Left cardiac atrium (tissue), 4 donors: ENCODE results near the gene CCDC60. TPM values are rescaled to one million over a fixed set of nuclear protein-coding genes. Genes with fewer than 3 reads are reported as not detected.

Experiments used
- ATAC-seq, 2 donors: fragments of 200-7000 bp; cut with Tn5 transposase; one replicate each; pipeline ENCODE4 v1.9.1; 2020; ENCODE audit warnings: mild to moderate bottlenecking in 2 of 2, moderate library complexity in 2 of 2
- DNase-seq: peaks from one replicate; pipeline ENCODE4 v3.0.0-alpha.2; 2020
- intact Hi-C, 2 donors: fragments of 100-400 bp; cut with DNase I; formaldehyde crosslinking; loops; one replicate each; pipeline versions ENCODE4 v1.14.1 to v1.15.1; 2022 to 2023
- total RNA-seq, 2 donors: library from RNA; stranded (reverse); fragmentation: NEBNext Ultra II Directional; extraction: Animal tissue kit (Norgen Biotek cat#: 25700); gene quantifications; one replicate each; pipeline ENCODE4 v1.2.1, GENCODE V29; 2021
- donor health status: DM: no; HTN: yes; CAD: no.
- donor health status: DM: no; HTN: yes; CAD: no; lungs with severe emphysema.
- donor health status: DM: yes; HTN: yes; CAD: no.
- donor health status: Dilated cardiomyopathy.

CCDC60 gene
- total RNA-seq, 2 donors from 2014 or later = not detected

DNA sequence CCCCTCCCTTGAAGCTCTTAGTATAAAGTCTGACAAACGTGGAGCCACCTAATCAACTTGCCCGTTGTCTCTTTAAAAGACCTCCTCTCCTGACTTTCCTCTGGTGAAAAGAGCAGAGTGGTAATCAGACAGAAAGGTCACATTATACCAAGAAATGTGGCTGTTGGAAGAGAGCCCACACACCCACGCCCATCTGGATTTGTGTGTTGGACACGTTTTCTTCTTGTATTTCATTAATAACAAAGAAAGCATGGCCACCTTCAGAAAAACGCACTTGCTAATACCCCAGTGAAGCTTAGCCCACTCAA lies 41.3 kb downstream of the CCDC60 start:
- intact Hi-C loops = no loop called here
- no peak for DNase-seq
- no peak for ATAC-seq

DNA sequence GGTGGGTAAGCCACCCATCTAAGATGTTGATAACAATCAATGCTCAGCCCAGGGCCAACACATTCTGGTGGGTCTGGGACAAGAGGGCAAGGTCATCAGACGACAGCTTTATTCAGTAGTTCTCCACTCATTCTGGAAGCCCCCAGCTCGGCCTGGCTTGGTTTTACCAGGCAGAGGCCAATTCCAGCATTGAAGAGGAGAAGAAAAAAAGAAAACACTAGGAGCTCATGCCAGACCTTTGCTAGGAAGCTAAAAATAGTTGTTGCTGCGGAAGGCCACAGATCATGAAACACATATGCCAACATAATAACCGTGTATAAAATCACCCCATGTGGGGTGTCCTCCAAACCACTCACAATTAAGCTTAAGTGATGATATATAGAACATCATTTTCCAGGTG lies 44.4 kb downstream of the CCDC60 start:
- DNase-seq (no peak), ATAC-seq (peak in 1 of 2 donors; percentile 46)
- intact Hi-C loops = no loop called here

DNA sequence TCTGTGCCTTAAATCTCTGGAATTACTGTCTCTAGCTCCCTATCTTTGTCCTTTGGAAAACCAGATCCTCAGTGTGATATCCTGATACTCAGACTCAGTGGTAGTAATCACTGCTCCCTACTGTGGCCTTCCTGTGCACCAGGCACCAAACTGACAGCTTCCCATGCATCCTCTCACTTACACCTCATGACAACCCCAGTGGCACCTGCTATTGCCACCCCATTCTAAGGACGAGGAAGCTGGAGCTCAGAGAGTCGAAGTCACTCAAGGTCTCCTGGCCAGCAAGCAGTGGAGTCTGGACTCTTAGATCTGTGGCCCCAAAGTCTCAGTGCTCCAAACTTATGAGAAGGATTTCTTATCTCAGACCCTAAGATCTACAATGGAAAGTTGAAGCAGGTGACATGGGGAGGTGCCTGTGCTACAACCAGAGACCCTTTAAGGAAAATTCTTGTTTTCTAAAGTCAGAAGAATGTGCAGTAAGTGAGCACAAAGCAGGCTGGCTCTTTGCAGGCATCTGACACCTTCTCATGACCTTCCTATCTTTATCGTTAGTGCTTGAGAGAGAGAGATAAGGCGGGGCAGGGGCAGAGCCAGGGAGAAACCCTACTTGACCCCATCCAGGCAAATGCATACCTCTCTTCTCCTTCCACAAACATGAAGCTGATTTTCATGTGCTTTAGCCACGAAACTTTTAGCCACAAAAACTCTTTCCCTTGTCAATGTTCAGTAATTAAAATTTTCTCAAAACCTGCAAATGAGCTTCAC lies 47.1 kb downstream of the CCDC60 start:
- intact Hi-C loops = no loop called here
- no peak for DNase-seq
- peak; percentile 77 to 78 for ATAC-seq

DNA sequence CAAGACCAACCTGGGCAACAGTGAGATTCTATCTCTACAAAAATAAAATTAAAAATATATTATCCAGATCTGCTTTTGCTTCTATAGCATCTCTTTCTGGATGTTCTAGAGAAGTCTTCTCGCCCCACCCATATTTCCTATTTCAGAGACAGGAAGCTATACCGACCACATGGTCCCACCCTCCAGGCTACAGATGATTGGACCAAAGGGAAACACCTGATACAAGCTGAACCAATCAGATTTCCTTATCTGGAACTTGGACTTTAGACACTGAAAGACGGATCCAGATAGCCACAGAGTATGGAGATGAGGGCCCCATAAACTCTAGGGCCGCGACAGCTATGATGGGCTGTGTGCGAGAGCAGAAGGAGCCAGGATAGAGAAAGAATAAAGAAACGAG lies 48.7 kb downstream of the CCDC60 start:
- DNase-seq (no peak), ATAC-seq (no peak)
- intact Hi-C loops = no loop called here

DNA sequence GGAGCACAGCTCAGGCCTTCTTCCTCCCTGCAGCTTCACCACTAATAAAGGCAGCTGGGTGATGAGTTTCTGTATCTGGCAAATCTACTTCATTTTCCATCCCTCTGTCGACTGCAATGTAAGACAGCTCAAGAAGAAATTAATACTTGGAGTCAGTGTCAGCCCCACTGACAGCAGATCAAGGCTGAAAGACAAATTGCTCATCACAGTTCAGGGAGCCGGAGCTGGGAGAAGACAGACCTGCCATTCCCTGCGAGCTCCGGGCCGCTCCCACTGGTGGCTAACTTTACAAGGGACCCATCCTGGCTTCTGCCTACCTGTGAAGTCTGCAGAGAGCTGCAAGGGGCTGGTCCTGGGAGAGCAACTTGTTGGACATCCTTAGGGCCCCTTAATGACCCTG lies 49.8 kb downstream of the CCDC60 start:
- ATAC-seq (no peak), DNase-seq (no peak)
- intact Hi-C loops = no loop called here

DNA sequence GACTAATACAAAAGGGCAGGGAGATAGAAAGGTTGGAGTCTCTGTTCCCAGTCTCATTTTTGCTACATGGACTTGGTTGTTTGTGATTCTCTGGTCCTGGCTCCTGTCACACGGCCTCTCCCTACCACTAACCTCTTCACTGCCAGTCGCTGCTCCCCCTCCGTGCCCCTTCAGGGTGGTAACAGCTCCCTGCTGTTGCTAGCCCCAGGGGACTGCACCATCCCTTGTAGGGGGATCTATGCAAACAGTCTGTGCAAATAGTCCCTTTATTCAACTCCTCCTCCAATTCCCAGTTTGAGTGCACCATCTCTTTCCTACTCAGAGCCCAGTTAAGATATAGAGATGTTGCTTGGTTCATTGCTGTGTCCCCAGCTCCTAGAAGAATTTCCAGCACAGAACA lies 51.1 kb downstream of the CCDC60 start:
- intact Hi-C loops = no loop called here
- ATAC-seq = no peak
- no peak for DNase-seq

DNA sequence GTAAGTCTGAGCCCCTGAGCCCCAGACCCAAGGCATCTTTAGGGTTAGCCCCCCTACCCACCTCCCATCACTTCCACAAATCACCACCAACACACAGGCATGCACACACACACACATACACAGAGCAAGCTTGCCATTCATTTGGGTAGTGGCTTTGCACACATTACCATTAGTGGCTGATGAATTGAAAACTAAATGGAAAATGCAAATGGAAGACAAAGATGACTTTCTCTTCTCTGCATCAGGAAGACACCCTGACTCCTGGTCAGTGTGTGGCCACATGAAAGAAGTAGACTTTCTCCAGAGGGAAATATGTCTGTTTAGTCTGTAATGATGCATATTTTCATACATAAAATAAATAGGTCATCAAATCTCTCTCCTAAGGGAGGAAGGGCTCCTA lies 55.2 kb downstream of the CCDC60 start:
- no peak for DNase-seq
- intact Hi-C loops = no loop called here
- ATAC-seq = no peak

DNA sequence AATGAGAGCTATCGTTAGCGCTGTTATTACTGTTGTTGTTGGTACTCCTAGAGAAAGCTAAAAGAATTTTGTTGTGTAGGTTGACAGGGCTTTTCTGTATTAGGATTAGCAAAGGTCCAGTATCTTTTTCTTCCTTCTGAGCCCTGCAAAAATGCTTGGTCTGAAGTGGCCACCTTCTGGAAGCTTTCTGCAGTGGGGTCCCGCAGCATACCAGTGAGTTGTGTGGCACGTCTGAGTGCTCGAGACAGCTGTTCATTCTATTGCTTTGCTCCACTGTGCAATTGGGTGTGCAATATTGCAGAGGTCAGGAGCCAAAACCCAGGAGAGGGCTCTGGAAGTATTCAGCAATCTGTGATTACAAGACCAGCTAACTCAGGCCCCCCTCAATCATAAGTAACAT lies 57.1 kb downstream of the CCDC60 start:
- intact Hi-C loops = no loop called here
- DNase-seq (no peak), ATAC-seq (no peak)

DNA sequence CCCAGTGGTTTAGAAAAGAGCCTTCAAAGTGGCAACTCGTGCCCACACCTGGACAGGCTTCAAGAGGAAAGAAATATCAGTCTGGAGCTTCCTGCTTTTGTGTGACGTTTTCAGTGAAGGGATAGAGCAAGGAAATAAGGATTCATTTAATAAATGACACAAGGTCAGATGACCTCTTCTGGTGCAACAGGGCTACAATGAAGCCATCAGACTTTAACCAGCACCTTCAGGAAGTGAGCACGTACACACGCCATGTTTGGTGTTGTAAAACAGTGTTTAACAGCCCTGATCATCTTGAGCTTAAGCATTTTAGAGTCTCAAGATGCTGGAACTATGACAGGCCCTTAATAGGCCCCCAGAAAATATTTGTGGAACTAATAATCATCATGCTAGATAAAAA lies 59.1 kb downstream of the CCDC60 start:
- no peak for ATAC-seq
- intact Hi-C loops = no loop called here

DNA sequence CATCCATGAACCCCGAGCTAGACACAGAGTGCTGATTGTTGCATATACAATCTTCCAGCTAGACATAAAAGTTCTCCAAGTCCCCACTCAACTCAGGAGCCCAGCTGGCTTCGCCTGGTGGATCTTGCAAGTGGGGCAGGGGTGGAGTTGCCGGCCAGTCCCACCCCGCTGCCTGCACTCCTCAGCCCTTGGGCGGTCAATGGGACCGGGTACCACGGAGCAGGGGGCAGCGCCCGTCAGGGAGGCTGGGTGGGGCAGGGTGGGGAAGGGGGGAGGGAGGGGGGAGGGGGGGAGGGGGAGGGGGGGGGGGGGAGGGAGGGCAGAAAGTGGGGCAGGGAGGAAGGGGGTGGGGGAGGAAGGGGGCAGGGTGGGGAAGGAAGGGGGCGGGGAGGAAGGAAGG lies 63.0 kb downstream of the CCDC60 start:
- ATAC-seq (no peak), DNase-seq (no peak)
- intact Hi-C loops = no loop called here

More for the DNA sequence above, 59.1 kb downstream of the CCDC60 start:
- no peak for DNase-seq

DNA sequence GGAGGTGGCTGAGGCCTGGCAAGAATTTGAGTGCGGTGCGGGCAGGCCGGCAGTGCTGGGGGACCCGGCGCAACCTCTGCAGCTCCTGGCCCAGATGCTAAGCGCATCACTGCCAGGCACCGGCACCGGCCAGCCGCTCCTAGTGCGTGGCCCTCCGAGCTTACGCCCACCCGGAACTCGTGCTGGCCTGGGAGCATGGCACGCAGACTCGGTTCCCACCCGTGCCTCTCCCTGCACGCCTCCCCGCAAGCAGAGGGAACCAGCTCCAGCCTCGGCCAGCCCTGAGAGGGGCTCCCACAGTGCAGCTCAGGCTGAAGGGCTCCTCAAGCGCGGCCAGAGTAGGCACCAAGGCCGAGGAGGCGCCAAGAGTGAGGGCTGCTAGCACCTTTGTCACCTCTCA lies 63.7 kb downstream of the CCDC60 start:
- DNase-seq (no peak), ATAC-seq (no peak)
- intact Hi-C loops = no loop called here

DNA sequence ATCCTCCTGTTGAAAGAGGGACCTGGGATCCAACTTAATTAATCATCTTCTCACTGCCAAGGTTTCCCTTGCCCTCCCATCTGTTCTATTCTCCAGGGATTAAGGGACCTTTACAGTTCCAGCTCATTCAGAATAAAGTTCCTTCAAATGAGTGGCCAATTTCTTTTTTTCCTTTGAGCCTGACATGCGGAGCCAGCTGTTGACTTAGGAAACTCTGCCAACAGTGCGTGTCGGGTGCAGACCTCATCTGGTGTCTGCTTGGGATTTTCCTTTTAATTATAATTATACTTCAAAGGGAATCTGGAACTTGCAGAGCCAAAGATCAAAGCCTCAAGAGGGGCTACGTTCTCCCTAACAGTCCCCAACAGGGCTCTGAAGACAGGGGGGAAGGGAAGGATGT lies 64.8 kb downstream of the CCDC60 start:
- DNase-seq (no peak), ATAC-seq (no peak)
- intact Hi-C loops = no loop called here

DNA sequence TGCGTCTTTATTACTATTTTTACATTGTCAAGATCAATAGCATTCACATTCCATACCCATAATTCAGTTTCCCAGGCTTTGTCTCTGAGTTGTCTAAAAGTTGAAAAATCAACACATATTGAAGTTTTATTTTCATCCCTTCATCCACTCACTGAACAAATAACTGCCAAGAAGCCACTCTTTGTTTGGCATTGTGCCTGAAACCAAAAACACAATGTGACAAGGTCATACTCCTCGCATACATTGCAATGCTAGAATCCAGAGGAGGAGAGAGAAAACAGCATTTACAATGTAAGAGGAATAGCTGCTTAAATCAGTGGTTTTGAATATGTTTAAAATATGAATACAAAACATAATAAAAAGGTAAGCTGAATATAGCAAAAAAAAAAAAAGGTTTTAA lies 71.8 kb downstream of the CCDC60 start:
- ATAC-seq (no peak), DNase-seq (no peak)
- intact Hi-C loops = no loop called here

DNA sequence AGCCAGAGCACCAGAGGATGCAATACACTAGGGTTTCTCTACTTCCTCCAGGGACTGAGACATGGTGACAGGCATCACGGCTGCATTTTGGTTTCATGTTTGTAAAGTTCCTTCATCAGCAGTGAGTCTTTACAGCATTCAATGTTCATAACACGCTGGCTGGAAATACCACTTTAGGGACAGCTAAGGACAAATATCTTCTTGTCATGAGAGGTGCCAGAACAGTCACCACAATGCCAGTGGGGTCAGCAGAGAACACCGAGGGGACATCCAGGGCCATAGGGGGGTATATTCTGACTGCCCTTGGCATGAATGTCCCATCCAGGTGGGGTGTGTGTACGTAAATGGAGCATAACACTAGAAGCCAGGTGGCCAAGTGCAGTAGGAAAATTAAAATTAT lies 72.3 kb downstream of the CCDC60 start:
- DNase-seq = no peak
- intact Hi-C loops = no loop called here
- peak in 1 of 2 donors; percentile 50 for ATAC-seq

DNA sequence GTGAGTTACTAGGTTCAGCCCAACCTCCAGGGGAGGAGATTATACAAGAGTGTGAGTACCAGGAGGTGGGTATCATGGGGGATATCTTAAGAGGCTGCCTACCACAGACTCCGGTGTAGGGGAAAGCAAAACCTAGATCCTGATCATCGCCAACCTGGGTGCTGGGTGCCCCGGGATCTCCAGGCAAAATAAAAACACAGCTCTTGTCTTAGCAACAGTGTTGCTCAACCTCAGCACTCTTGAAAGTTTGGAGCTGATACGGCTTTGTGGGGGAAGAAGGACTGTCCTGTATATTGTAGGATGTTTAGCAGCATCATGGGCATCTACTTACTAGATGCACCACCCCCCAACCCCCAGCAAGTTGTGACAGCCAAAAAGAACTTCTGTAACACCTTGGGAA lies 74.5 kb downstream of the CCDC60 start:
- no peak for DNase-seq
- intact Hi-C loops = no loop called here
- ATAC-seq = no peak

DNA sequence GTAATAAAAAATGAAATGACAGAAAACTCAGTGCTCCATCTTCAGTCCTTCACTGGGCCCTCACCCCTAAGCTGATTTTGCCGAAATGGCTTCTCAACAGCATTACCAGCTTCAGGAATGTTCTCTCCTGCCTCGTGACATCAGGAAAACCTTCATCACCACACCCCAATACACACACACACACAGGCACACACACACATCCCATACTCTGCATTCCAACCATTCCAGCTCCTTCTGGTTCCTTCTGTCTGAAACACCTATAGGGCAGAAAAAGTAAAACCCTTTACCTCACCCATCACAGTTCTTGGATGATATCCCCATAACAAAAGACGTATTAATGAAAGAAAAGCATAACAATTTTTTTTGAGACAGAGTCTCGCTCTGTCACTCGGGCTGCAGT lies 75.9 kb downstream of the CCDC60 start:
- ATAC-seq (no peak), DNase-seq (no peak)
- intact Hi-C loops = loop anchor here (5.0 to 10.0 kb wide), 3 partner anchors 83 to 1006 kb away; no protein-coding TSS in a partner anchor

DNA sequence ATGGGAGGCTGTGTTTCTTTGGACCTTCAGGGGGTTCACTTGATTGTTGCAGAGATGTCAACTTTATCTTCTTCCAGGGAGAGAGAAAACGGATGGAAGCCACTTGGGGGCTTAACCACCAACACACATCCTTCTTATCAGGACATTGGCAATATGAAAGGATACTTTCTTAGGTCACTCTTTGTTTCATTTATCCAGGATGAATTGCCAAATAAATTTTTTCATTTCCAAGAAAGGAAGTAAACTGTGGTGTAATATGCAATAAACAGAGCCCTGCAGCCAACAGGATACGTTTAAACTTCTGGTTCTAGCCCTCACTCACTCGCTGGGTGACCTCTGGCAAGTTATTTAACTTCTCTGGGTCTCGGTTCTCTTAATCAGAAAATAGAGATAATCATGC lies 77.8 kb downstream of the CCDC60 start:
- intact Hi-C loops = loop anchor here (5.0 to 10.0 kb wide), 3 partner anchors 85 to 1008 kb away; no protein-coding TSS in a partner anchor
- DNase-seq (no peak), ATAC-seq (no peak)

DNA sequence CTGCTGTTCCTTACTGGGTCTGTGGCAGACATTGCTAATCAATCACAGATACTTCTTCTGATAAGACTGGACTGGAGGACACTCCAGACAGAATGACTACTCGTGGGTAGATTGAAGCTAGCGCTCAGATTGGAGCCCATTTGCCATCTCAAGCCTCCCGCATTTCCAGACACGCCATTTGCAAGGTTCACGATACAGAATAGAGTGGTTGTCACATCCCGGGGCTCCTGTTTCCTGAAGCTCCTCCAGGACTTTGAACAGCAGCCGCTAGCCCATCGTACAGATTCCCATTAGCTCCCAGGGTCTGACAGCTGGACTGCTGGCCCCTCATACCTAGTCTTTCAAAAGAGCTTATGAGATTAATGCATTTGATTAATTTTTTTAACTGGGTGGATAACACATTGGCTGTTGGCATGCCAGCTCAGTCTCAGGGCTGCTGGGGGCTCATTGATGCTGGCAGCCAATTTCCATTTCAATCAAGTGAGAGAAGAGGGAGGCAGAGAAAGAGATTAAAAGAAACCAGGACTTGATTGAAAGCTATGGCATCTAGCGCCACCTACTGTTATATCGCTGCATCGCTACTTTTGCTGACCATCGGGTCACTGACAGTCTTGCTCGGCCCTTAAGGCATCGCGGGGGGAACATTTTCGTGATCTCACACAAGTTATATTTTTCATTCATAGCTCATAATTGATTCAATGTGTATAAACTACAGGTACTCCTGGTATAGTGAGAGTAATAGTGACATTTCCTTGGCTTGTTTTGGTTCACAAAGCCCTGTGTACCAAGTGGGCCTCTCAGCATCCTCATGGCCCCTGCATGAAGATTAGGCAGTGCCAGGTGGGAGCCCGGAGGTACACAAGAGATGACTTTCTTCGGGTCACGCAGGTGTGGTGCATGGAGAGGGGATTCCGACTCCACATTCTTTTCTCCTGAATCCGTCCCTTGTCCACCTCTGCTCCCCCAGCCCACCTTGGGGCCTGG lies 78.6 kb downstream of the CCDC60 start:
- ATAC-seq (peak; percentile 70 to 75), DNase-seq (peak; percentile 61)
- intact Hi-C loops = loop anchor here (1.0 to 10.0 kb wide), 4 partner anchors 86 to 1008 kb away; no protein-coding TSS in a partner anchor

DNA sequence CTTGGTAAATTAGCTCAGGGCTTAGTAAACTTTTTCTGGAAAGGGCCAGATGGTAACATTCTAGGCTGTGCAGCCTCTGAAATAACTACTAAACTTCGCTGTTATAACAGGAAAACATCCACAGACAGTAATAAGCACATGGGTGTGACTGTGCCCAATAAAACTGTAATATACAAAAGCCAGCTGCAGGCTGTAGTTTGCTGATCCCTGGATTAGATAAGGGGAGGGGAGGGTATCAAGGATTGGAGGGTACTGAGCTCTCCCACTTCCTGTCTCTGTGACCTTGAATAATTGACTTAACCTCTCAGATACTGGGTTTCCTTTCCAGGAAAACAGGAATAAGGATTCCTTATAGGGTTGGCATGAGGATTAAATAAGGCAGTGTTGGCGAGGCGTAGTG lies 81.2 kb downstream of the CCDC60 start:
- intact Hi-C loops = loop anchor here in 1 of 2 donors (5.0 to 10.0 kb wide), 2 partner anchors 438 to 1011 kb away; no protein-coding TSS in a partner anchor
- DNase-seq (no peak), ATAC-seq (no peak)

DNA sequence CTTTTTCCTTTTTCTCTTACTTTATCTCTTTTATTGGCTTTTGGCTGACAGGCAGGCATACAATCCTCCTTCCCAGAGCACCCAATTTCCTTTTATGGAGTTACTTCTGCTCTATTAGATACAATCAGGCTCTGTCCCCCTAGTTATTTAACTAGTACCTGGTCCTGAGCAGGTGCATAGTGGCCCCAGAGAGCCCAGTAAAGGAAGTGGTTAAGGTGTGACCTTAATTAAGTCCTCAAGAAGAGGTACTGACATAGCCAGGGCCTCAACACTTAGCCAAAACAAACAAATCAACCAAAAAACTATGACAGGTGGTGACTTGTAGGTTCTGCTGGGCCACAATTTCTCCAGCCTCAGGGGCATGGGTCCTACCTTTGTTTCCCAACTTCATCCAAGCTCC lies 82.9 kb downstream of the CCDC60 start:
- DNase-seq (no peak), ATAC-seq (no peak)
- intact Hi-C loops = loop anchor here in 1 of 2 donors (5.0 to 10.0 kb wide), 2 partner anchors 440 to 1013 kb away; no protein-coding TSS in a partner anchor
